IPS-11a (cell line): ENCODE measurements around the gene GIPC3.
"Not testable (repeated sequence)": the region's sequence is repeated elsewhere in the genome, so short reads cannot be mapped to it uniquely, and the experiment has no call there.

Experiments used
- H3K4me3 ChIP-seq: one replicate; pipeline ENCODE4 v1.5.1; 2013; ENCODE audit warnings: low read depth, low read length, control low read depth

GIPC3 gene

GRCh38 chr19:3615524-3616135 is 30.4 kb downstream of the GIPC3 start:
- no peak overlapping the region for H3K4me3 ChIP-seq

- no peak overlapping the region for H3K4me3 ChIP-seq
These were observed 32.2 kb downstream of the GIPC3 start for GRCh38 chr19:3617463-3617862.

- no peak overlapping the region for H3K4me3 ChIP-seq
These were observed 33.0 kb downstream of the GIPC3 start for GRCh38 chr19:3618144-3618810.

DNA sequence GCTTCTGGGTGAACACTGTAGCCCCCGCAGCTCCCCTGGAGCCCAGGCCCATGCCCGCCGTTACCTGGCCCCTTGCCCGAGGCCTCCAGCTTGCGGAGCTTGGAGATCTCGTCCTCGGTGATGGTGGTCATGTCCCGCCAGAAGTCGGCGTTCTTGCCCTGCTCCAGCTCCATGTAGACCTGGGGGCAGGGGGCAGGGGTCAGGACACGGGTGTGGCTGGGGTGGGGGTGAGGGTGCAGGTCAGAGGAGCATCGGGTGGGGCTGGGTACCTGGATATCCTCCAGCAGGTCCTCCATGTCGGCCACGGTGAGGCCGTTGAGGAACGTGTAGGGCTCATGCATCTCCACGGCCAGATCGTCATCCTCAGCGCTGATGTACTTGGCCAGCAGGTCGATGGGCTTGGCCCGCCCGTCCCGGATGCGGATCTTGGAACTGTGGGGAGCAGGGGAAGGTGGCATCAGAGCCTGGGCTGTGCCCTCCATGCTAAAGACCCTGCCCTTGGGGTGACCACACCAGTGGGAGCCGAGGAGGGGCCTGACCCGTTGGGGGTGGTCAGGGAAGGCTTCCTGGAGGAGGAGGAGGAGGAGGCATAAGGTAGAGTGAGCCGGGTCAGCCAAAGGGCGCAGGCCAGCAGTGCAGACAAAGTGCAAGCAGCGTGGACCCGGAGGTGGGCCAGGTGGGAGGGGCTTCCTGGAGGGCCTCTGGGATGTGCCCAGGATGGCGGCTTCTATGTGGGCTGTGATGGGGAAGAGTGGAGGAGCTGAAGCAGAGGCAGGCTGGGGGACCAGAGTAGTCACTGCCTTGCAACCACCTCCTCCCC is 33.7 kb downstream of the GIPC3 start:
- no peak overlapping the region for H3K4me3 ChIP-seq

DNA sequence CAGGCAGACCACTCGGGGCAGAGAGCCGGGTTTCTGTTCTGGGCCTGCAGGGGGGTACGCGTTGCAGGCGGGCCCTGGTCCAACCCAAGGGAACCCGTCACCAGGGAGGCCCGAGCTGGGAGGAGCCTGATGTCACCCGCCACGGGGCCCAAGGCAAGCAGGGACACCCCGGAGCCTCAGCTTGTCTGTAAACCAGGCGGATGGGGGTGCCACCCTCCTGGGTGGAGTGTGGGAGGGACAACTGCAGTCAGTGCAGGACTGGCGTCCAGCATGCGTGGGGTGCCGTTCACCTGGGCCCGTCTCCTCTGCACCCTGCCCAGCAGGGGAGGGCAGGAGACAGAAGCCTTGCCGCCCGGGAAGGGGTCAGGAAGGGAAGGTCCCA is 34.3 kb downstream of the GIPC3 start:
- H3K4me3 ChIP-seq: no peak overlapping the region

DNA sequence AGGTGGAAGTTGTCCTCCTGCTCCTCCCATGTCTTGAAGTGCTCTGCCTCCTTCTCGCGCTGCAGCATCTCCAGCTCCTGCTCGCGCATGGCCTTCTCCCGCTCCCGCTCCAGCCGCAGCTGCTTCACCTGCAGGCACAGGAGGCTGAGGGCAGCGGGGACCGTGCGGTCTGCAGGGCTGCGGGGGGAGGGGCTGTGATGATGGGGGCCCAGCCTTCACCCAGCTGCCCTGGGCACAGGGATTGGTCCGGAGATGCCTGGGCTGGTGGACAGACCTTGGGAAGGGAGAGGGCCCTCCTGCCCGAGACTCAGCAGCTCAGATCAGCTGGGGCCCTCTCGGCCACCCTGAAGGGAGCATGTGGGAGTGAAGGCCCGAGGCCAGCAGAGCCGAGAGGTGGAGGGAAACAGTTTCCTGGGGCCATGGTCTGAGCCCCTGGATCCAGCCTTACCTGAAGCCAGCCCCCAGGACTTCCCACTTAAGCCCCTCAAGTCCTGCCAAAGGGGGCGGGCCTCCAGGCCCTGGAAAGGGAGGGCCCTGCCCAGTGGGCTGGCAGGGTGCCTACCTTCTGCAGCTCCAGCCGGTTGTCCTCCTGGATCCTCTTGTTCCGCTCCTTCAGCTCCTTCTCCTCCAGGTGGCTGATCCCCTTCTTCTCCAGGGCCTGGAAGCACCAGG is 35.0 kb downstream of the GIPC3 start:
- H3K4me3 ChIP-seq: no peak overlapping the region

GRCh38 chr19:3620817-3621547 is 35.7 kb downstream of the GIPC3 start:
- H3K4me3 ChIP-seq: no peak overlapping the region

DNA sequence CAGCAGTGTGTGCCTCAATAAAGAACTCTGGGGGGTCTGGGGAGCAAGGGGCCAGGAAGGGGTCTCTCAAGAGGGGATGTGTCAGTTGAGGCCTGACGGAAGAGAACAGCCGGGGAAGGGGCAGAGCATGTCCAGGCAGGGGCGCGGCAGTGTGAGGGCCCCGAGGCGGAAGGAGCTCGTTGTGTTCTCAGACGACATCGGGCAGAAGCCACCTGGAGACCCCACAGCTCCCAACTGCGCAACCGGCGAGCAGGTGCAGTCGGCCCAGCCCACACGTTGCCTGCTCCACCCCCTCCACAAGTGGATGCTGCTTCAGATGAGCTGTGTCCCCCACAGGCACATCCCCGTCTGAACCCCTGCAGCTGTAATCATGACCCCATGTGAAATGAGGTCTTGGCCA is 36.4 kb downstream of the GIPC3 start:
- no peak overlapping the region for H3K4me3 ChIP-seq

DNA sequence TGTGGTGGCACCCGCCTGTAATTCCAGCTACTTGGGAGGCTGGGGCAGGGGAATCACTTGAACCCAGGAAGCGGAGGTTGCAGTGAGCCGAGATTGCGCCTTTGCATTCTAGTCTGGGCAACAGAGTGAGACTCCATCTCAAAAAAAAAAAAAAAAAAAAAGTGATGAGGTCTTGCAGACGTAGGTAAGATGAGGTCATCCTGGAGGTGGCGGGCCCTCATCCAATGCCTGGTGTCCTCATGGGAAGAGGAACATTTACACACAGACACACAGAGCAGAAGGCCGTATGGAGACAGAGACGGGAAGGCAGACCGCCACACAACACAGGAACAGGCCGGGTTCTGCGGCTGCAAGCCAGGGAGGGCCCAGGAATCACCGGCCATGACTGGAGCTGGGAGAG is 36.9 kb downstream of the GIPC3 start:
- no peak overlapping the region for H3K4me3 ChIP-seq

- H3K4me3 ChIP-seq: no peak overlapping the region
These were observed 38.4 kb downstream of the GIPC3 start for GRCh38 chr19:3623716-3624115.

- peak overlapping the region; percentile 91 for H3K4me3 ChIP-seq
These were observed 40.8 kb downstream of the GIPC3 start for GRCh38 chr19:3625996-3626472.

DNA sequence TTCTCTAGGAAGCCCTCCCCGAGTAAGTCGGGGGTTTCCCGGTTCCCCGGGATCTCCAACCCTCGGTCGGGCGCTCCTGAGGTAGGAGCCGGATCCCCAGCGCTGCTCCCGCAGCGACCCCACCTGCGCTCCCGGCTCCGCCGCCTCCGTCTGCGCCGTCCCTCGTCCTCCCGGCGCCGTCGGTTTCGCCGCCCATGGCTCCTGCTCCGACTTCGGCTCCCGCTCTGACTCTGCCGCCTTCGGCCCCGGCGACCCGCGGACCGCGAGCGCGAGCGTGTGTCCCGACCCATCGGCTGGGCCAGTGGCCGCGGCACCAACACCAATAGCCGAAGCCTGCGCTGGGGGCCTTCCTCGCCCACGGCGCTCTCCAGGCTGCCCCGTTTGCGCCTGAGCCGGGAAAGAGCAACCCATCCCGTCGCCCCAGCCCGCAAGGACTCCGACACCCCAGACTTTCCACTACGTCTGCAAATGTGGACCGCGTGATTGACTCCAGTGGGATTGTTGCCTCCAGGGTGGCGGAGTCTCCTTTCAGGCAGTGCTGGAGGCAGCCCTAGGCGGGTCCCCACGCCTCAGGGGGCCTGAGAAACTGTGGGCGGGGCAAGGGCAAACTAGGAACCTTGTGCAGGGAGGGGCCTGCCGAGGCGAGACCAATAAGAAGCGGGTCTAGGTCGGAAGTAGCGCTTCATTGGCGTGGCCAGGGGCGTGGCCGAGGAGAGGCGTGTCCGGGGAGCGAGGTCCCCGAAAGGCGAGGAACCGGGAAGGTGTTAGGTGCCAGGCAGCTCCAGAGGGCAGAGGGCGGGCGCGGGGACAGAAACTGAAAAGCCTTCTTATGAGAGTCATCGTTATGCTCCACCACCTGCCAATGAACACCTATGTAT is 41.4 kb downstream of the GIPC3 start, which contains the start of gene CACTIN:
Gene CACTIN, minus strand, starts transcription at position 318 of the 878 bp plus-strand sequence. Its CDS starts 28 bp downstream, at position 290.
- peak within 1 kb of the TSS; percentile 91 for H3K4me3 ChIP-seq

GRCh38 chr19:3627351-3627723 is 42.1 kb downstream of the GIPC3 start:
- H3K4me3 ChIP-seq: no peak overlapping the region

DNA sequence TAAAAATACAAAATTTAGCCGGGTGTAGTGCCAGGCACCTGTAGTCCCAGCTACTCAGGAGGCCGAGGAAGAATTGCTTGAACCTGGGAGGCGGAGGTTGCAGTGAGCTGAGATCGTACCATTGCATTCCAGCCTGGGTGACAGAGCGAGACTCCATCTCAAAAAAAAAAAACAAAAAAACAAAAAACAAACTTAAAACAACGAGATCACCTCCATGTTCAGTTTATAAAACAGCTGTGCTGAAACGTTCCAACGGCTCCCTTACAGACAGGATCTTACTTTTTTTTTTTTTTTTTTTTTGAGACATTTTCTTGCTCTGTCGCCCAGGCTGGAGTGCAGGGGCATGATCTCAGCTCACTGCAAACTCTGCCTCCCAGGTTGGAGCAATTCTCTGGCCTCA is 43.5 kb downstream of the GIPC3 start:
- not testable (repeated sequence) for H3K4me3 ChIP-seq

DNA sequence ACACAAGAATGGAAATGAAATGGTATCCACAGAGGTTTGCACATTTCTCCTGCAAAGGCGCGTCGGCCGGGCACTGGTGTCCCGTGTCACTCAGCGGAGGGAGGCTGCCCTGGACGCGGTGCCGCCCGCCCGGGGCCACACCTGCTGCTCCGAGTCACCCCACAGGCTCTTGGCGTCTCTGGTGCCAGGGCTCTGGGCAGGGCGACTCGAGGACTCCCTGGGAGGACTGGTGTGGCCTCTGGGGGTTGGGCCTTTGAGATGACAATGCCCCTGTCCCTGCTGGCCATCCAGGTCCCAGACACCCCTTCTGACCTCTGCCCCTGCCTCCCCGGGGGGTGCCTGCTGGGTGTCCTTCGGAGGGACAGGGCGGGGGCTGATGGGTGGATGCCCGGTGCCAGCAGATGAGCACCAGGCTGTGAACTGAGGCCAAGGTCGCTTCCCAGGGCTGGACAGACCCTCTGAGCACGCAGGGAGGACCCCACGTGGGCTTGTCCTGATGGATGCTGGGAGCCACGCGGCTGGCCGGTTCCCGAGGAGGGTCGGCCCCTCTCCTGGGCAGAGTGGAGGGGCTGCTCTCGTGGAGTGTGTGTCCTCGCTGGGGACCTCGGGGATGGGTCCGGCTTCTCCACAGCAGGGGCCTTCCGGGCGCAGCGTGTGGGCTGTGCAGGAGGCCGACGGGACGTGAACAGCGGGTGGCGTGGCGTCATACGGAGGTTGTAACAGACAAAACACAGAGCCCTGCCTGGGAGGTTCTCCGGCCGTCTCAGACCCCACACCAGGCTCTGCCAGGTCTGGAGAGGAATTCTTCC is 46.0 kb downstream of the GIPC3 start:
- no peak overlapping the region for H3K4me3 ChIP-seq

DNA sequence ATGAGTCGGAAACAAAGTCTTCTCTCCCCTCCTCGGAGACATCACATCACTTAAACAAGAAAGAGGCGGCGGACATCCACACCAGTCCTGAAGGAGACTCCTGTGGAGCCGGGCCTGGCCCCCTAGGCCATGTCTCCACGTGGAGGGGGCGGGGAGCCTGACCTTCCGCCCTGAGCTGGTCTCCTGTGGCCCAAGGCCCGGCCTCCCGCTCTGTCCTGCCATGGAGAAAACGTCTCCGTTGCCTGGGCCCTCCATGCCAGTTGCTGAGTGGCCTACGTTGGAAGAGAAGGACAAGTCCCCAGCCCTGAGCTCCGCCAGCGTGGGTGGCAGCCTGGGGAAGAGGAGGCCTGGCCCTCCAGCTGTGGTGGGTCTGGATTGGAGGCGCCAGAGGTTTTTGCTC is 46.8 kb downstream of the GIPC3 start:
- no peak overlapping the region for H3K4me3 ChIP-seq

DNA sequence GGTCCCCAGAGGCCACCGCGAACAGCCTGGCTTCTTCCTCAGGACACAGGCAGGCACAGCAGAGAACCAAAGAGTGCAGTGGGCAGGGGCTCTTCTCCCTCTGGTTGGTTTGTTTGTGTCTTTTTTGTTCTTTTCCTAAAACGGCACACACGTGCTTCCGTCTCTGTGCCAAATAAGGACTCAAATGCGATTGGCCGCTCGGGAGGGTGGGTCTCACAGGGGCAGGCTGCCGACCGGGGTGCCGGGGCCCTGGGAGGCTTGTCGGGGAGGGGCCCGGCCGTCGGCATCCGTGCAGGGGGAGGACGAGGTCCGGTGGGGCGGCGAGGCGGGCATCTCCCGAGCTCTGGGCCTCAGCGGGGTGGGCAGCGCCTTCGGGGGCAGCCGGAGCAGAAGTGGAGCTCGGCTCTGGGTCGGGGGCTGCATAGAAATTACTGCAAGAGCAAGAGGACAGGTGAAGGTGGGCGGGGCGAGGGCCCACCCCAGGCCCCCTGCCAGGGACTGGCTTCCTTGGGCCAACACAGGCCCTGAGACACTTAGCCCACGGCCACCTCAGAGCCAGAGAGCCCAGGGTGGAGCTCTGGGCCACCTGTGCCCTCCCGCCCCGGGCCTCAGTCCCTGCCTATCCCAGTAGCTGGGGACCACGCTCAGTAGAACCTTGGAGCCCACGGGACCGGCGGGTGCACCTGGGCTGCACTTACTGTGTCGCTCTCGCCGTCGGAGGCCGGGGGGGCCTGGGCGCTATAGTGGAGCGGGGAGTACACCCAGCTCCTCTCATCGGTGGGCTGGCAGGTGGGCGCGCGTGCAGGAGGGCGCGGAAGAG is 47.7 kb downstream of the GIPC3 start:
- H3K4me3 ChIP-seq: no peak overlapping the region

GRCh38 chr19:3633559-3633988 is 48.3 kb downstream of the GIPC3 start:
- no peak overlapping the region for H3K4me3 ChIP-seq
